Measurements from ENCODE around the gene LCN9. TPM values are rescaled to one million over a fixed set of nuclear protein-coding genes. Genes with fewer than 3 reads are reported as not detected.

The LCN9 gene
- total and polyA plus RNA-seq, 2 donors from 2014 or later, result not detected

DNA sequence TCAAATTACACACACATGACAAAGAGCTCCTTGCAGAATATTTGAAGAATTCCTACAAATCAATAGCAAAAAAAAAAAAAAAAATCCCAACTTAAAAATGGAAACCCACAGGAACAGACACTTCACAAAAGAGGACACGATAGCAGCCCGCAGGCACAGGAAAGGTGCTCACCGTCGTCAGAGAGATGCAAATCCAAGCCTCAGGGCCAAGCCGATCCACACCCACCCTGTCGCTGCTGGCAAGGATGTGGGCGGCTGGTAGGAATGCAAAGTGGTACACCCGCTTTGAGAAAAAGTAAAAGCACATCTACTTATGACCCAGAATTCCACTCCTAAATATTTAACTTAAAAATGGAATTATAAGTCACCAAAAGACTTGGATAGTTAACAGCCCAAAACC is 10.8 kb downstream of the LCN9 start:
- H3K9ac ChIP-seq (ENCODE audit: low read length in 3 of 3), result no peak overlapping the region
- intact Hi-C loops (cut with DNase I), result no loop called here
- H3K4me1 ChIP-seq (ENCODE audit: control insufficient read depth in 2 of 3, insufficient read depth in 2 of 3, low read depth in 1 of 3, low read length in 3 of 3), result no peaks in the 10 kb centered on the region
- TF ChIP-seq, protein P1, sequence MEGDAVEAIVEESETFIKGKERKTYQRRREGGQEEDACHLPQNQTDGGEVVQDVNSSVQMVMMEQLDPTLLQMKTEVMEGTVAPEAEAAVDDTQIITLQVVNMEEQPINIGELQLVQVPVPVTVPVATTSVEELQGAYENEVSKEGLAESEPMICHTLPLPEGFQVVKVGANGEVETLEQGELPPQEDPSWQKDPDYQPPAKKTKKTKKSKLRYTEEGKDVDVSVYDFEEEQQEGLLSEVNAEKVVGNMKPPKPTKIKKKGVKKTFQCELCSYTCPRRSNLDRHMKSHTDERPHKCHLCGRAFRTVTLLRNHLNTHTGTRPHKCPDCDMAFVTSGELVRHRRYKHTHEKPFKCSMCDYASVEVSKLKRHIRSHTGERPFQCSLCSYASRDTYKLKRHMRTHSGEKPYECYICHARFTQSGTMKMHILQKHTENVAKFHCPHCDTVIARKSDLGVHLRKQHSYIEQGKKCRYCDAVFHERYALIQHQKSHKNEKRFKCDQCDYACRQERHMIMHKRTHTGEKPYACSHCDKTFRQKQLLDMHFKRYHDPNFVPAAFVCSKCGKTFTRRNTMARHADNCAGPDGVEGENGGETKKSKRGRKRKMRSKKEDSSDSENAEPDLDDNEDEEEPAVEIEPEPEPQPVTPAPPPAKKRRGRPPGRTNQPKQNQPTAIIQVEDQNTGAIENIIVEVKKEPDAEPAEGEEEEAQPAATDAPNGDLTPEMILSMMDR (IDR thresholded peaks at IDR 0.05; ENCODE audit: borderline replicate concordance, extremely low read depth, insufficient read depth), result no peak
- DNase-seq, result peak in 1 of 5 donors; percentile 29
- H3K36me3 ChIP-seq (ENCODE audit: control insufficient read depth in 2 of 3, insufficient read depth in 3 of 3, low read length in 3 of 3), result no peaks in the 10 kb centered on the region
- no peak overlapping the region for H3K4me3 ChIP-seq (ENCODE audit: low read length in 3 of 3)
- no peaks in the 10 kb centered on the region for H3K9me3 ChIP-seq (ENCODE audit: control insufficient read depth in 2 of 3, insufficient read depth in 1 of 3, low read length in 3 of 3)
- no peak overlapping the region for H3K27ac ChIP-seq (ENCODE audit: low read depth in 2 of 2, low read length in 2 of 2)
- H3K27me3 ChIP-seq (ENCODE audit: control insufficient read depth, insufficient read depth, low read length), result no peaks in the 10 kb centered on the region
- no peak for FAIRE-seq

DNA sequence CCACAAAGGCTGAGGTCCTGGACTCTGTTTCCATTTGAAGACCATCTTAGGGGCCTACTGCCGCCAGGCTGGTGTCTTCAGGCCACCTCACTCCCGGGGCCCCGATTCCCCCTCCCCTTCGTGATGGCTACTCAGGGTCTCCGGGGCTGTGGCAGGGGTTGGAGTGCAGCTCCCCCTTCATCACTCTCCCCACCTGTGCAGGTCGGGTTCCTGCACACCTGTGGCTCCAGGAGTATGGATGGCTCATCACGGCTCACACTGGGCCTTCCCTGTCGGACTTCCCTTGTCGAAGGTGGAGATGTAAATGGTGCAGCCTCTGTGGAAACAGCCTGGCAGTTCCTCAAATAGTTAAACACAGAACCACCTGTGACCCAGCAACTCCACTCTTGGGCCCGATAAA is 11.9 kb downstream of the LCN9 start:
- Histone ChIP-seq H3K27me3 (ENCODE audit: control insufficient read depth, insufficient read depth, low read length) (no peaks in the 10 kb centered on the region), H3K36me3 (ENCODE audit: control insufficient read depth in 2 of 3, insufficient read depth in 3 of 3, low read length in 3 of 3) (no peaks in the 10 kb centered on the region), H3K9ac (ENCODE audit: low read length in 3 of 3) (no peak overlapping the region), H3K27ac (ENCODE audit: low read depth in 2 of 2, low read length in 2 of 2) (no peak overlapping the region), H3K4me3 (ENCODE audit: low read length in 3 of 3) (no peak overlapping the region), H3K9me3 (ENCODE audit: control insufficient read depth in 2 of 3, insufficient read depth in 1 of 3, low read length in 3 of 3) (no peaks in the 10 kb centered on the region), H3K4me1 (ENCODE audit: control insufficient read depth in 2 of 3, insufficient read depth in 2 of 3, low read depth in 1 of 3, low read length in 3 of 3) (no peaks in the 10 kb centered on the region)
- TF ChIP-seq, protein P1 (IDR thresholded peaks at IDR 0.05; ENCODE audit: borderline replicate concordance, extremely low read depth, insufficient read depth), result no peak
- no peak for FAIRE-seq
- DNase-seq, result peak in 1 of 5 donors; percentile 52
- intact Hi-C loops (cut with DNase I), result no loop called here

DNA sequence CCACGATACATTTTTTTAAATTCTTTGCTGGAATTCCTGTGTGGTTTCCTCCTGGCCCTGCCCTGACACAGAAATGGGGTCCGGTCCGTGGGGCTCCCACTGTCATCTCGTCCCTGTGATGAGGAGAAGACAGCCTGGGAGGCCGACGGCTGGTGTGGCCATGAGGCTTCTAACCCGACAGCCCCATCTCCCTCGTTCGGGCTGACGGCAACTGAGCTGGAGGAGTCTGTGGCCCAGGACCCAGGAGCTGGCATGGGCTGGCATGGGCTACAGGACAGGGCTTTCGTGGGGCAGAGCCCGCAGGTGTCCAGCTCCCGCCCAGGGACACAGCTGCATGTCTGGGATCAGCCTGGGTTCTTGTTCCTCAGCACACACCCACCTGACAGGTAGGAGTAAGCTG is 13.8 kb downstream of the LCN9 start:
- Histone ChIP-seq H3K27ac (ENCODE audit: low read depth in 2 of 2, low read length in 2 of 2) (no peak overlapping the region), H3K9me3 (ENCODE audit: control insufficient read depth in 2 of 3, insufficient read depth in 1 of 3, low read length in 3 of 3) (no peaks in the 10 kb centered on the region), H3K27me3 (ENCODE audit: control insufficient read depth, insufficient read depth, low read length) (no peaks in the 10 kb centered on the region), H3K9ac (ENCODE audit: low read length in 3 of 3) (no peak overlapping the region), H3K36me3 (ENCODE audit: control insufficient read depth in 2 of 3, insufficient read depth in 3 of 3, low read length in 3 of 3) (no peaks in the 10 kb centered on the region), H3K4me1 (ENCODE audit: control insufficient read depth in 2 of 3, insufficient read depth in 2 of 3, low read depth in 1 of 3, low read length in 3 of 3) (no peaks in the 10 kb centered on the region), H3K4me3 (ENCODE audit: low read length in 3 of 3) (no peak overlapping the region)
- intact Hi-C loops (cut with DNase I), result no loop called here
- TF ChIP-seq, protein P1 (IDR thresholded peaks at IDR 0.05; ENCODE audit: borderline replicate concordance, extremely low read depth, insufficient read depth), result no peak
- DNase-seq, result no peak
- FAIRE-seq, result no peak

GRCh38 chr9:135677641-135678168 is 14.6 kb downstream of the LCN9 start:
- no peak overlapping the region for H3K27ac ChIP-seq (ENCODE audit: low read depth in 2 of 2, low read length in 2 of 2)
- no peaks in the 10 kb centered on the region for H3K36me3 ChIP-seq (ENCODE audit: control insufficient read depth in 2 of 3, insufficient read depth in 3 of 3, low read length in 3 of 3)
- H3K9ac ChIP-seq (ENCODE audit: low read length in 3 of 3), result no peak overlapping the region
- intact Hi-C loops (cut with DNase I), result no loop called here
- DNase-seq, result no peak
- H3K9me3 ChIP-seq (ENCODE audit: control insufficient read depth in 2 of 3, insufficient read depth in 1 of 3, low read length in 3 of 3), result no peaks in the 10 kb centered on the region
- FAIRE-seq, result no peak
- no peaks in the 10 kb centered on the region for H3K4me1 ChIP-seq (ENCODE audit: control insufficient read depth in 2 of 3, insufficient read depth in 2 of 3, low read depth in 1 of 3, low read length in 3 of 3)
- no peak overlapping the region for H3K4me3 ChIP-seq (ENCODE audit: low read length in 3 of 3)
- H3K27me3 ChIP-seq (ENCODE audit: control insufficient read depth, insufficient read depth, low read length), result no peaks in the 10 kb centered on the region
- TF ChIP-seq, protein P1 (IDR thresholded peaks at IDR 0.05; ENCODE audit: borderline replicate concordance, extremely low read depth, insufficient read depth), result no peak
